HCT116 (cell line): ENCODE results near the gene PHPT1.

Experiments
- CEBPB ChIP-seq: IDR thresholded peaks from 2 replicates; pipeline ENCODE4 v1.6.1; 2012; ENCODE audit warnings: low read depth
- EZH2 ChIP-seq: fragments of 200-600 bp; sonication (generic); IDR thresholded peaks from 2 replicates; pipeline ENCODE4 v1.6.1; 2017; ENCODE audit warnings: antibody characterized with exemption, mixed run types
- EZH2phosphoT487 ChIP-seq: fragments of 200-600 bp; IDR thresholded peaks from 2 replicates; pipeline ENCODE4 v1.6.1; 2018; ENCODE audit warnings: antibody characterized with exemption, borderline replicate concordance
- JUND ChIP-seq: IDR thresholded peaks from 2 replicates; pipeline ENCODE4 v1.6.1; 2012
- POLR2A ChIP-seq: IDR thresholded peaks from 2 replicates; pipeline ENCODE4 v1.7.0; 2011; ENCODE audit warnings: borderline replicate concordance; ENCODE audit not compliant: insufficient read depth, insufficient read length; ENCODE audit errors: extremely low read depth
- SRF ChIP-seq: IDR thresholded peaks from 2 replicates; pipeline ENCODE4 v1.6.1; 2012; ENCODE audit warnings: low read depth
- TCF7L2 ChIP-seq: IDR thresholded peaks from 2 replicates; pipeline ENCODE4 v1.7.0; 2011; ENCODE audit warnings: borderline replicate concordance, inconsistent platforms; ENCODE audit not compliant: insufficient read depth, insufficient read length; ENCODE audit errors: extremely low read depth
- YY1 ChIP-seq: IDR thresholded peaks from 2 replicates; pipeline ENCODE4 v1.6.1; 2011; ENCODE audit warnings: low read length, low read depth, moderate library complexity, mild to moderate bottlenecking; ENCODE audit not compliant: insufficient replicate concordance; ENCODE audit errors: extremely low read depth
- ZFX ChIP-seq: fragments of 450-650 bp; IDR thresholded peaks from 2 replicates; pipeline ENCODE4 v1.6.1; 2017
- ZNF274 ChIP-seq: fragments of 200-500 bp; sonication (Bioruptor generic); IDR thresholded peaks from 2 replicates; pipeline ENCODE4 v1.6.1; 2014; ENCODE audit warnings: mild to moderate bottlenecking, low read depth, low read length, inconsistent platforms
- TF ChIP-seq, protein P1 (sequence below), 3 experiments: fragments of 200-600 bp in 1 of 3; sonication (generic) in 1 of 3; IDR thresholded peaks in 2 of 3; conservative IDR thresholded peaks in 1 of 3; 2 replicates each; pipeline ENCODE4 v1.5.1; 2012 to 2017; ENCODE audit warnings: low read depth in 2 of 3, low read length in 2 of 3, antibody characterized with exemption in 1 of 3, borderline replicate concordance in 1 of 3, control low read depth in 1 of 3, mild to moderate bottlenecking in 1 of 3, mixed read lengths in 1 of 3, mixed run types in 1 of 3, moderate library complexity in 1 of 3; ENCODE audit not compliant: insufficient read depth in 1 of 3
- TF ChIP-seq, protein P2 (sequence below): IDR thresholded peaks from 2 replicates; pipeline ENCODE4 v1.6.1; 2012
- TF ChIP-seq, protein P3 (sequence below): IDR thresholded peaks from 2 replicates; pipeline ENCODE4 v1.6.1; 2012; ENCODE audit warnings: low read depth

DNA sequence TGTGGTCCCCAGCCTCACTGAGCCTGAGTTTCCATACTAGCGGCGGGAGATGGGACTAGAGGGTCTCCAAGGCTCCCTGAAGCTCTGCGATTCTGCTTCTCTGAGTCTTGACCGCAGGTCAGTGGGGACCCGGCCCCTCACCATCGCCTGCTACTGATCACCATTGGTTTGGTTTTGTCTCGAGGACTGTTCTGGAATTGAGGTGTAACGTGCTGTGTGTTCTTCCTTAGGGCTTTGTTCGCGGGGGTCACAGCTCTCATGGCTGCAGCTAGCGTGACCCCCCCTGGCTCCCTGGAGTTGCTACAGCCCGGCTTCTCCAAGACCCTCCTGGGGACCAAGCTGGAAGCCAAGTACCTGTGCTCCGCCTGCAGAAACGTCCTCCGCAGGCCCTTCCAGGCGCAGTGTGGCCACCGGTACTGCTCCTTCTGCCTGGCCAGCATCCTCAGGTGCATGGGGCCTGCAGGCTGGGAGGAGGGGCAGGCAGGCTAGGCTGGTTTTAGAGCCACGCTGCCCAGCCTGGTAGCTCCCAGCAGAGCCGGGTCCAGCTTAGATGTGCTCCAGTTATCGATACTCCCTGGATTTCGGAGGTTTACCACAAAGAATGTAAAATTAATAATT lies 49.4 kb downstream of the PHPT1 start:
- TF ChIP-seq, protein P1, sequence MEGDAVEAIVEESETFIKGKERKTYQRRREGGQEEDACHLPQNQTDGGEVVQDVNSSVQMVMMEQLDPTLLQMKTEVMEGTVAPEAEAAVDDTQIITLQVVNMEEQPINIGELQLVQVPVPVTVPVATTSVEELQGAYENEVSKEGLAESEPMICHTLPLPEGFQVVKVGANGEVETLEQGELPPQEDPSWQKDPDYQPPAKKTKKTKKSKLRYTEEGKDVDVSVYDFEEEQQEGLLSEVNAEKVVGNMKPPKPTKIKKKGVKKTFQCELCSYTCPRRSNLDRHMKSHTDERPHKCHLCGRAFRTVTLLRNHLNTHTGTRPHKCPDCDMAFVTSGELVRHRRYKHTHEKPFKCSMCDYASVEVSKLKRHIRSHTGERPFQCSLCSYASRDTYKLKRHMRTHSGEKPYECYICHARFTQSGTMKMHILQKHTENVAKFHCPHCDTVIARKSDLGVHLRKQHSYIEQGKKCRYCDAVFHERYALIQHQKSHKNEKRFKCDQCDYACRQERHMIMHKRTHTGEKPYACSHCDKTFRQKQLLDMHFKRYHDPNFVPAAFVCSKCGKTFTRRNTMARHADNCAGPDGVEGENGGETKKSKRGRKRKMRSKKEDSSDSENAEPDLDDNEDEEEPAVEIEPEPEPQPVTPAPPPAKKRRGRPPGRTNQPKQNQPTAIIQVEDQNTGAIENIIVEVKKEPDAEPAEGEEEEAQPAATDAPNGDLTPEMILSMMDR (IDR thresholded peaks at IDR 0.05 in 2 of 3, conservative IDR thresholded peaks at IDR 0.05 in 1 of 3; ENCODE audit: borderline replicate concordance in 1 of 3, insufficient read depth in 1 of 3, low read depth in 2 of 3, low read length in 2 of 3), result no peak
- TF ChIP-seq EZH2phosphoT487 (no peak), YY1 (no peak), ZNF274 (no peak), EZH2 (no peak), CEBPB (no peak), POLR2A (no peak), ZFX (no peak), TCF7L2 (no peak), SRF (no peak), JUND (no peak)
- TF ChIP-seq, protein P2, sequence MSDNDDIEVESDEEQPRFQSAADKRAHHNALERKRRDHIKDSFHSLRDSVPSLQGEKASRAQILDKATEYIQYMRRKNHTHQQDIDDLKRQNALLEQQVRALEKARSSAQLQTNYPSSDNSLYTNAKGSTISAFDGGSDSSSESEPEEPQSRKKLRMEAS, result no peak
- TF ChIP-seq, protein P3, sequence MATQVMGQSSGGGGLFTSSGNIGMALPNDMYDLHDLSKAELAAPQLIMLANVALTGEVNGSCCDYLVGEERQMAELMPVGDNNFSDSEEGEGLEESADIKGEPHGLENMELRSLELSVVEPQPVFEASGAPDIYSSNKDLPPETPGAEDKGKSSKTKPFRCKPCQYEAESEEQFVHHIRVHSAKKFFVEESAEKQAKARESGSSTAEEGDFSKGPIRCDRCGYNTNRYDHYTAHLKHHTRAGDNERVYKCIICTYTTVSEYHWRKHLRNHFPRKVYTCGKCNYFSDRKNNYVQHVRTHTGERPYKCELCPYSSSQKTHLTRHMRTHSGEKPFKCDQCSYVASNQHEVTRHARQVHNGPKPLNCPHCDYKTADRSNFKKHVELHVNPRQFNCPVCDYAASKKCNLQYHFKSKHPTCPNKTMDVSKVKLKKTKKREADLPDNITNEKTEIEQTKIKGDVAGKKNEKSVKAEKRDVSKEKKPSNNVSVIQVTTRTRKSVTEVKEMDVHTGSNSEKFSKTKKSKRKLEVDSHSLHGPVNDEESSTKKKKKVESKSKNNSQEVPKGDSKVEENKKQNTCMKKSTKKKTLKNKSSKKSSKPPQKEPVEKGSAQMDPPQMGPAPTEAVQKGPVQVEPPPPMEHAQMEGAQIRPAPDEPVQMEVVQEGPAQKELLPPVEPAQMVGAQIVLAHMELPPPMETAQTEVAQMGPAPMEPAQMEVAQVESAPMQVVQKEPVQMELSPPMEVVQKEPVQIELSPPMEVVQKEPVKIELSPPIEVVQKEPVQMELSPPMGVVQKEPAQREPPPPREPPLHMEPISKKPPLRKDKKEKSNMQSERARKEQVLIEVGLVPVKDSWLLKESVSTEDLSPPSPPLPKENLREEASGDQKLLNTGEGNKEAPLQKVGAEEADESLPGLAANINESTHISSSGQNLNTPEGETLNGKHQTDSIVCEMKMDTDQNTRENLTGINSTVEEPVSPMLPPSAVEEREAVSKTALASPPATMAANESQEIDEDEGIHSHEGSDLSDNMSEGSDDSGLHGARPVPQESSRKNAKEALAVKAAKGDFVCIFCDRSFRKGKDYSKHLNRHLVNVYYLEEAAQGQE, result no peak
